SK-N-SH (cell line): ENCODE measurements around the gene MAGI2. TPM values are rescaled to one million over a fixed set of nuclear protein-coding genes. Genes with fewer than 3 reads are reported as not detected.

Source experiments
- CTCF ChIA-PET: fragments of 300-600, 350-600 bp; formaldehyde crosslinking; extraction: SDS; loops from one replicate; lab custom pipeline; 2021; lab: Yijun Ruan, JAX
- POLR2A ChIA-PET: fragments of 350-600 bp; sonication (Branson Sonifier 250); formaldehyde crosslinking; extraction: SDS; loops from one replicate; lab custom pipeline; 2020; ENCODE audit warnings: antibody characterized with exemption, inconsistent platforms; lab: Yijun Ruan, JAX
- DNase-seq: peaks from one replicate; pipeline ENCODE4 v3.0.0; 2012
- H2AFZ ChIP-seq: fragments of 200-600 bp; sonication (generic); 2 replicates; pipeline ENCODE4 v1.8.1; 2016; ENCODE audit warnings: antibody characterized with exemption, mild to moderate bottlenecking, low read depth
- H3F3A ChIP-seq: fragments of 200-600 bp; sonication (generic); replicated peaks from 2 replicates; pipeline ENCODE3; 2016; ENCODE audit warnings: antibody characterized with exemption, mild to moderate bottlenecking; ENCODE audit not compliant: insufficient read depth
- H3K27ac ChIP-seq, 2 experiments: fragments of 200-500 bp in 1 of 2; fragments of 200-600 bp in 1 of 2; sonication (Bioruptor generic) in 1 of 2; sonication (generic), shearing (Covaris generic) in 1 of 2; 2 replicates each; pipeline versions ENCODE4 v1.5.1 to v1.6.1; 2014 to 2016; ENCODE audit warnings: low read depth in 2 of 2, inconsistent platforms in 1 of 2, low read length in 1 of 2, mild to moderate bottlenecking in 1 of 2, mixed read lengths in 1 of 2
- H3K27me3 ChIP-seq: fragments of 200-600 bp; sonication (generic), shearing (Covaris generic); 2 replicates; pipeline ENCODE4 v1.6.1; 2016; ENCODE audit warnings: mixed run types; ENCODE audit not compliant: insufficient read depth
- H3K36me3 ChIP-seq, 2 experiments: fragments of 200-500 bp in 1 of 2; fragments of 200-600 bp in 1 of 2; sonication (Bioruptor generic) in 1 of 2; sonication (generic) in 1 of 2; replicated peaks in 1 of 2; 2 replicates each; pipeline versions ENCODE3 to v1.5.1; 2014 to 2016; ENCODE audit warnings: low read length in 1 of 2, mild to moderate bottlenecking in 1 of 2; ENCODE audit not compliant: insufficient read depth in 2 of 2, control insufficient read depth in 1 of 2
- H3K4me1 ChIP-seq, 2 experiments: fragments of 200-500 bp in 1 of 2; fragments of 200-600 bp in 1 of 2; sonication (Bioruptor generic) in 1 of 2; sonication (generic), shearing (Covaris generic) in 1 of 2; 2 replicates each; pipeline versions ENCODE4 v1.5.1 to v1.6.1; 2014 to 2016; ENCODE audit warnings: low read depth in 1 of 2, low read length in 1 of 2, mixed run types in 1 of 2; ENCODE audit not compliant: insufficient read depth in 2 of 2, control insufficient read depth in 1 of 2
- H3K4me2 ChIP-seq: fragments of 200-600 bp; sonication (generic), shearing (Covaris generic); 2 replicates; pipeline ENCODE4 v1.6.1; 2017; ENCODE audit warnings: mixed run types
- H3K4me3 ChIP-seq, 2 experiments: fragments of 200-500 bp in 1 of 2; fragments of 200-600 bp in 1 of 2; sonication (Bioruptor generic) in 1 of 2; sonication (generic), shearing (Covaris generic) in 1 of 2; 2 replicates each; pipeline versions ENCODE4 v1.5.1 to v1.8.1; 2014 to 2016; ENCODE audit warnings: low read depth in 2 of 2, inconsistent platforms in 1 of 2, low read length in 1 of 2, mild to moderate bottlenecking in 1 of 2, mixed read lengths in 1 of 2, moderate library complexity in 1 of 2
- H3K79me2 ChIP-seq: fragments of 200-600 bp; sonication (generic); 2 replicates; pipeline ENCODE4 v1.8.1; 2017; ENCODE audit warnings: mild to moderate bottlenecking; ENCODE audit not compliant: insufficient read depth
- H3K9ac ChIP-seq: fragments of 200-600 bp; sonication (generic); 2 replicates; pipeline ENCODE4 v1.6.1; 2017; ENCODE audit warnings: mixed run types
- H3K9me2 ChIP-seq: fragments of 200-600 bp; sonication (generic); 2 replicates; pipeline ENCODE4 v1.6.1; 2017; ENCODE audit warnings: mixed run types
- H3K9me3 ChIP-seq: fragments of 200-600 bp; sonication (generic); 2 replicates; pipeline ENCODE4 v1.6.1; 2017; ENCODE audit warnings: mixed run types, mild to moderate bottlenecking, moderate library complexity
- H4K20me1 ChIP-seq: fragments of 200-600 bp; sonication (generic); 2 replicates; pipeline ENCODE4 v1.6.1; 2017; ENCODE audit warnings: mild to moderate bottlenecking, mixed run types; ENCODE audit not compliant: insufficient read depth
- CHD2 ChIP-seq: fragments of 150-350 bp; IDR thresholded peaks from 2 replicates; pipeline ENCODE4 v1.6.1; 2018; ENCODE audit warnings: low read length; ENCODE audit not compliant: partially characterized antibody
- EP300 ChIP-seq, 2 experiments: IDR thresholded peaks; 2 replicates each; pipeline versions ENCODE4 v1.4.0 to v1.6.1; 2012; ENCODE audit warnings: borderline replicate concordance in 1 of 2, low read depth in 1 of 2, low read length in 1 of 2
- FOSL2 ChIP-seq: IDR thresholded peaks from 2 replicates; pipeline ENCODE4 v1.4.0; 2012; ENCODE audit warnings: low read depth, mild to moderate bottlenecking, moderate library complexity, borderline replicate concordance
- FOXM1 ChIP-seq: IDR thresholded peaks from 2 replicates; pipeline ENCODE4 v1.4.0; 2012; ENCODE audit warnings: low read depth, mild to moderate bottlenecking
- JUND ChIP-seq: IDR thresholded peaks from 2 replicates; pipeline ENCODE4 v1.4.0; 2012
- NFIC ChIP-seq: IDR thresholded peaks from 2 replicates; pipeline ENCODE4 v1.4.0; 2012; ENCODE audit warnings: borderline replicate concordance
- PBX3 ChIP-seq: IDR thresholded peaks from 2 replicates; pipeline ENCODE4; 2012
- RFX5 ChIP-seq: IDR thresholded peaks from 2 replicates; pipeline ENCODE4 v1.6.1; 2012; ENCODE audit warnings: mild to moderate bottlenecking, improper control_type of control experiment, low read length
- SIN3A ChIP-seq: IDR thresholded peaks from 2 replicates; pipeline ENCODE4 v1.6.1; 2012; ENCODE audit warnings: low read depth, mild to moderate bottlenecking, low read length, moderate library complexity, borderline replicate concordance
- SMC3 ChIP-seq: IDR thresholded peaks from 2 replicates; pipeline ENCODE4 v1.6.1; 2012; ENCODE audit warnings: low read depth, low read length, improper control_type of control experiment
- TCF12 ChIP-seq: IDR thresholded peaks from 2 replicates; pipeline ENCODE4 v1.4.0; 2012
- WGBS: methylation state at CpG from one replicate; pipeline ENCODE4 v1.1.6; 2017; ENCODE audit warnings: low lambda C conversion rate; 5-methylcytosine and 5-hydroxymethylcytosine counted together
- polyA plus RNA-seq, 3 experiments: library from polyadenylated mRNA; depleted of rRNA; stranded (reverse); fragments of >200 nt; gene quantifications; 2 replicates each; pipeline ENCODE4 v1.2.3, GENCODE V29; 2012
- TF ChIP-seq, protein P1 (sequence below): IDR thresholded peaks from 2 replicates; pipeline ENCODE4 v1.4.0; 2012; ENCODE audit warnings: low read depth, borderline replicate concordance

MAGI2 gene
- polyA plus RNA-seq, 1 of the 3 experiments (the other 2 are of a cell fraction), result 1.1 TPM

DNA sequence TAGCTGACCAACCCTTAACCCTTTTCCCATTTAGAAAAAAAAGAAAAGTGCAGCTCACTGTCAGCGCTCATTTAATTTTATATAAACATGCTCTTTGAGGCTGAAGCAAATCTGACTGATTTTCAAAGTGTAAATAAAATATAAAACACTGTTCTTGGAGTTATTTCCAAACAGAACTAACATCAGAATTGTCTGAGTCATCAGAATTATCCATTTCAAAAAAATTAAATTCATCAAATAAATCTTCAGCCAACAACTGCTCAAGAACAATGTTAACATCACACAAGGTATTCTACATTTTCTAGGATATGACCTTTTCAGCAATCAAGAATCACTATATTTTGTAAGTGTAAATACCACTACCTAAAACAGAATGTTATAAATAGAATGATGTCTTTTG lies 93.6 kb downstream of the MAGI2 start:
- no peaks in the 10 kb centered on the region for H3K36me3 ChIP-seq
- ChIA-PET POLR2A (no interaction called here), CTCF (interaction anchor here (0.6 kb wide), 1 partner anchor 633 kb away, joined by 3 read pairs; no protein-coding TSS in a partner anchor)
- H3K9ac ChIP-seq, result no peak overlapping the region
- no peaks in the 10 kb centered on the region for H3F3A ChIP-seq
- 92% methylated on average over 1 of the region's 1 CpG for WGBS
- no peak for TF ChIP-seq TCF12
- no peak for TF ChIP-seq EP300 (IDR thresholded peaks at IDR 0.05; ENCODE audit: borderline replicate concordance in 1 of 2, low read depth in 1 of 2, low read length in 1 of 2)
- no peak for TF ChIP-seq RFX5
- TF ChIP-seq FOXM1, result no peak
- H3K27ac ChIP-seq, result no peak overlapping the region
- no peak for DNase-seq
- H3K9me2 ChIP-seq, result no peaks in the 10 kb centered on the region
- H4K20me1 ChIP-seq, result no peaks in the 10 kb centered on the region
- H3K79me2 ChIP-seq, result no peaks in the 10 kb centered on the region
- peaks cover 19% of the 10 kb centered on the region; the same call in 1 of the 2 replicates for H3K9me3 ChIP-seq
- no peak overlapping the region for H2AFZ ChIP-seq
- H3K4me1 ChIP-seq, result no peaks in the 10 kb centered on the region
- no peaks in the 10 kb centered on the region for H3K27me3 ChIP-seq
- H3K4me3 ChIP-seq, result no peak overlapping the region
- no peak overlapping the region for H3K4me2 ChIP-seq

DNA sequence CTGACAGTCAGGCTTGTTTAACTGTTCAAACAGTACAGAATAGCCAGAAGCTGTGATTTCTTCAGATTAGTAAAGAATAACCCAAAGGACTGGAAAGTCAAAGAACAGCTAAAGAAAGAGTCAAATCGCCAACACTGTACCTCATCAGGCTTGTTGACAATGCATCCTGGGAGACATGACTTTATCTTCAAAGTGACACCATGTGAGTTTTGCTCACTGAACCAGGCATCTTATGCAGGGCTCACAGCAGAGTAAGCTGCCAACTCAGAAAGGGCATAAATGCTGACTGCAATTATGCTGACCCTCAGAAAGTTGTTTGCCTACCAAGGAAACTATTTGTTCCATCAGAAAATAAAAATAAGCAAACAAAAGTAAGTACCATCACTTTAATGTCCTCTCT lies 96.4 kb downstream of the MAGI2 start:
- Histone ChIP-seq H3K4me3 (no peak overlapping the region), H3K9me3 (peaks cover 19% of the 10 kb centered on the region; the same call in 1 of the 2 replicates), H3K4me1 (no peaks in the 10 kb centered on the region), H3F3A (no peaks in the 10 kb centered on the region), H2AFZ (no peak overlapping the region), H3K79me2 (no peaks in the 10 kb centered on the region), H3K9me2 (no peaks in the 10 kb centered on the region), H3K4me2 (no peak overlapping the region), H3K36me3 (no peaks in the 10 kb centered on the region), H4K20me1 (no peaks in the 10 kb centered on the region), H3K9ac (no peak overlapping the region), H3K27ac (no peak overlapping the region), H3K27me3 (no peaks in the 10 kb centered on the region)
- ChIA-PET POLR2A (no interaction called here), CTCF (no interaction called here)
- 89% methylated on average over 1 of the region's 1 CpG for WGBS
- DNase-seq, result no peak
- TF ChIP-seq SMC3, result no peak
- no peak for TF ChIP-seq RFX5
- TF ChIP-seq FOSL2, result no peak
- TF ChIP-seq JUND, result no peak
- TF ChIP-seq, protein P1, sequence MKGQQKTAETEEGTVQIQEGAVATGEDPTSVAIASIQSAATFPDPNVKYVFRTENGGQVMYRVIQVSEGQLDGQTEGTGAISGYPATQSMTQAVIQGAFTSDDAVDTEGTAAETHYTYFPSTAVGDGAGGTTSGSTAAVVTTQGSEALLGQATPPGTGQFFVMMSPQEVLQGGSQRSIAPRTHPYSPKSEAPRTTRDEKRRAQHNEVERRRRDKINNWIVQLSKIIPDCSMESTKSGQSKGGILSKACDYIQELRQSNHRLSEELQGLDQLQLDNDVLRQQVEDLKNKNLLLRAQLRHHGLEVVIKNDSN, result no peak
- no peak for TF ChIP-seq CHD2
- TF ChIP-seq SIN3A, result no peak
- no peak for TF ChIP-seq PBX3
- TF ChIP-seq NFIC, result no peak
